ENCODE results near the gene TUBB4B. TPM values are rescaled to one million over a fixed set of nuclear protein-coding genes. Genes with fewer than 3 reads are reported as not detected.
A peak's percentile ranks its signal among the peaks of the same experiment; 100 is the strongest.
"Not testable (repeated sequence)": the region's sequence is repeated elsewhere in the genome, so short reads cannot be mapped to it uniquely, and the experiment has no call there.

Gene TUBB4B
- total RNA-seq, 1 donor from 2014 or later: 262 TPM

- H3K36me3 ChIP-seq (ENCODE audit: control insufficient read depth, insufficient read depth, low read length): no peaks in the 10 kb centered on the region
- no peak for DNase-seq (ENCODE audit: low read depth)
- no peak for TF ChIP-seq CTCF (IDR thresholded peaks at IDR 0.05; ENCODE audit: insufficient read depth, low read length, poor library complexity, severe bottlenecking)
- no peaks in the 10 kb centered on the region for H3K27me3 ChIP-seq (ENCODE audit: control insufficient read depth, insufficient read depth, low read length)
- H3K4me3 ChIP-seq (ENCODE audit: low read depth, low read length): no peak overlapping the region
Observed at GRCh38 chr9:137256856-137257255, 15.8 kb downstream of the TUBB4B start.

GRCh38 chr9:137262173-137262908, 21.3 kb downstream of the TUBB4B start:
- not testable (repeated sequence) for DNase-seq (ENCODE audit: low read depth); H3K4me3 ChIP-seq (ENCODE audit: low read depth, low read length); H3K27me3 ChIP-seq (ENCODE audit: control insufficient read depth, insufficient read depth, low read length); H3K36me3 ChIP-seq (ENCODE audit: control insufficient read depth, insufficient read depth, low read length)
- TF ChIP-seq CTCF (IDR thresholded peaks at IDR 0.05; ENCODE audit: insufficient read depth, low read length, poor library complexity, severe bottlenecking): peak; percentile 47

GRCh38 chr9:137262909-137263285, 21.8 kb downstream of the TUBB4B start:
- DNase-seq (ENCODE audit: low read depth): no peak
- Histone ChIP-seq H3K4me3 (ENCODE audit: low read depth, low read length) (no peak overlapping the region), H3K36me3 (ENCODE audit: control insufficient read depth, insufficient read depth, low read length) (peaks cover 3% of the 10 kb centered on the region), H3K27me3 (ENCODE audit: control insufficient read depth, insufficient read depth, low read length) (no peaks in the 10 kb centered on the region)
- TF ChIP-seq CTCF (IDR thresholded peaks at IDR 0.05; ENCODE audit: insufficient read depth, low read length, poor library complexity, severe bottlenecking): no peak

- DNase-seq (ENCODE audit: low read depth): no peak
- no peaks in the 10 kb centered on the region for H3K27me3 ChIP-seq (ENCODE audit: control insufficient read depth, insufficient read depth, low read length)
- H3K4me3 ChIP-seq (ENCODE audit: low read depth, low read length): no peak overlapping the region
- TF ChIP-seq CTCF (IDR thresholded peaks at IDR 0.05; ENCODE audit: insufficient read depth, low read length, poor library complexity, severe bottlenecking): no peak
- peaks cover 3% of the 10 kb centered on the region for H3K36me3 ChIP-seq (ENCODE audit: control insufficient read depth, insufficient read depth, low read length)
Observed at GRCh38 chr9:137263506-137263905, 22.4 kb downstream of the TUBB4B start.

- H3K27me3 ChIP-seq (ENCODE audit: control insufficient read depth, insufficient read depth, low read length): no peaks in the 10 kb centered on the region
- H3K36me3 ChIP-seq (ENCODE audit: control insufficient read depth, insufficient read depth, low read length): peaks cover 3% of the 10 kb centered on the region
- TF ChIP-seq CTCF (IDR thresholded peaks at IDR 0.05; ENCODE audit: insufficient read depth, low read length, poor library complexity, severe bottlenecking): no peak
- DNase-seq (ENCODE audit: low read depth): no peak
- no peak overlapping the region for H3K4me3 ChIP-seq (ENCODE audit: low read depth, low read length)
Observed at GRCh38 chr9:137264067-137264466, 23.0 kb downstream of the TUBB4B start.

Measured in kidney epithelial cell (primary cell).